Loucy (cell line): Measurements from ENCODE around the gene RANBP9.

ENCODE experiments used
- CTCF ChIP-seq: fragments of 200-600 bp; sonication (generic); conservative IDR thresholded peaks from 2 replicates; pipeline ENCODE4 v1.5.1; 2014; ENCODE audit warnings: mild to moderate bottlenecking, antibody characterized with exemption, low read length
- EZH2phosphoT487 ChIP-seq: fragments of 200-600 bp; IDR thresholded peaks from 2 replicates; pipeline ENCODE4 v1.6.1; 2018; ENCODE audit warnings: antibody characterized with exemption, mild to moderate bottlenecking, moderate library complexity, borderline replicate concordance

- no peak for TF ChIP-seq CTCF
- TF ChIP-seq EZH2phosphoT487 = no peak
Observed at GRCh38 chr6:13725052-13725451, 13.4 kb upstream of the RANBP9 start.
